CD14-positive monocyte (primary cell): Measurements from ENCODE around the gene TCN2. TPM values are rescaled to one million over a fixed set of nuclear protein-coding genes. Genes with fewer than 3 reads are reported as not detected.

Source experiments
- DNase-seq, 3 donors: peaks; one replicate each; pipeline ENCODE4 v3.0.0-alpha.2; 2011 to 2022
- H2AFZ ChIP-seq: 2 replicates; pipeline ENCODE4 v1.6.0; 2012; ENCODE audit warnings: mild to moderate bottlenecking, low read depth, low read length, inconsistent platforms; ENCODE audit not compliant: insufficient read depth, poor library complexity, severe bottlenecking
- H3K27ac ChIP-seq, 2 donors: 1 replicate in 1 of 2; 2 replicates in 1 of 2; pipeline ENCODE4 v1.5.1; 2012 to 2013; ENCODE audit warnings: low read length in 2 of 2, control low read depth in 1 of 2, inconsistent platforms in 1 of 2, low read depth in 1 of 2, mild to moderate bottlenecking in 1 of 2
- H3K27me3 ChIP-seq, 2 donors: one replicate each; pipeline versions ENCODE4 v1.6.0 to v1.6.1; 2011 to 2013; ENCODE audit warnings: low read length in 2 of 2; ENCODE audit not compliant: control insufficient read depth in 2 of 2, insufficient read depth in 2 of 2
- H3K36me3 ChIP-seq, 2 donors: replicated peaks in 1 of 2; 1 replicate in 1 of 2; 2 replicates in 1 of 2; pipeline versions ENCODE4 v1.5.1 to v1.6.1; 2012 to 2013; ENCODE audit warnings: low read length in 2 of 2, control low read depth in 1 of 2, inconsistent platforms in 1 of 2, mild to moderate bottlenecking in 1 of 2; ENCODE audit not compliant: insufficient read depth in 2 of 2, control insufficient read depth in 1 of 2
- H3K4me1 ChIP-seq, 2 donors: 1 replicate in 1 of 2; 2 replicates in 1 of 2; pipeline versions ENCODE4 v1.5.1 to v1.6.1; 2012 to 2013; ENCODE audit warnings: low read length in 2 of 2, control low read depth in 1 of 2, inconsistent platforms in 1 of 2, mild to moderate bottlenecking in 1 of 2, moderate library complexity in 1 of 2; ENCODE audit not compliant: insufficient read depth in 2 of 2, control insufficient read depth in 1 of 2
- H3K4me2 ChIP-seq: replicated peaks from 2 replicates; pipeline ENCODE3; 2012; ENCODE audit warnings: low read length, moderate library complexity, mild to moderate bottlenecking; ENCODE audit not compliant: poor library complexity, severe bottlenecking; ENCODE audit errors: extremely low read depth
- H3K4me3 ChIP-seq, 3 experiments: fragments of 200-600 bp in 1 of 3; sonication (generic) in 1 of 3; replicated peaks in 1 of 3; 1 replicate in 2 of 3; 2 replicates in 1 of 3; pipeline ENCODE4 v1.5.1; 2011 to 2013; ENCODE audit warnings: low read length in 3 of 3, mild to moderate bottlenecking in 3 of 3, control low read depth in 2 of 3, low read depth in 2 of 3, inconsistent platforms in 1 of 3, moderate library complexity in 1 of 3
- H3K79me2 ChIP-seq: 2 replicates; pipeline ENCODE4 v1.6.0; 2012; ENCODE audit warnings: mild to moderate bottlenecking, control low read depth, inconsistent platforms, low read length, moderate library complexity; ENCODE audit not compliant: insufficient read depth
- H3K9ac ChIP-seq: 2 replicates; pipeline ENCODE4 v1.6.0; 2017; ENCODE audit warnings: low read length, mild to moderate bottlenecking; ENCODE audit not compliant: insufficient read depth, poor library complexity, severe bottlenecking
- H3K9me3 ChIP-seq, 2 donors: replicated peaks in 1 of 2; 1 replicate in 1 of 2; 2 replicates in 1 of 2; pipeline versions ENCODE4 v1.5.1 to v1.6.1; 2012 to 2013; ENCODE audit warnings: low read length in 2 of 2, control low read depth in 1 of 2; ENCODE audit not compliant: control insufficient read depth in 1 of 2, insufficient read depth in 1 of 2
- H4K20me1 ChIP-seq: 2 replicates; pipeline ENCODE4 v1.6.0; 2012; ENCODE audit warnings: mild to moderate bottlenecking, low read length, control low read depth, moderate library complexity; ENCODE audit not compliant: insufficient read depth
- H3K27ac Mint-ChIP-seq, 7 donors: one replicate each; pipeline ENCODE4 v1.8.0; 2020; ENCODE audit warnings: mild to moderate bottlenecking in 7 of 7, mixed read lengths in 7 of 7, moderate library complexity in 6 of 7, inconsistent platforms in 2 of 7
- H3K27me3 Mint-ChIP-seq, 3 donors: one replicate each; pipeline ENCODE4 v1.8.0; 2021 to 2022; ENCODE audit warnings: low read depth in 3 of 3, mild to moderate bottlenecking in 3 of 3, mixed read lengths in 3 of 3, moderate library complexity in 3 of 3, inconsistent platforms in 1 of 3
- H3K36me3 Mint-ChIP-seq, 2 donors: one replicate each; pipeline ENCODE4 v1.8.0; 2020; ENCODE audit warnings: mixed read lengths in 2 of 2, inconsistent platforms in 1 of 2, mild to moderate bottlenecking in 1 of 2
- H3K4me1 Mint-ChIP-seq: one replicate; pipeline ENCODE4 v1.8.0; 2020; ENCODE audit warnings: mild to moderate bottlenecking, mixed read lengths
- H3K4me3 Mint-ChIP-seq, 2 donors: one replicate each; pipeline ENCODE4 v1.8.0; 2020; ENCODE audit warnings: mild to moderate bottlenecking in 2 of 2, mixed read lengths in 2 of 2, moderate library complexity in 1 of 2
- H3K9me3 Mint-ChIP-seq, 7 donors: one replicate each; pipeline ENCODE4 v1.8.0; 2020 to 2022; ENCODE audit warnings: mixed read lengths in 7 of 7, mild to moderate bottlenecking in 6 of 7, moderate library complexity in 6 of 7, inconsistent platforms in 2 of 7
- WGBS: methylation state at CpG from one replicate; pipeline ENCODE4 v1.1.5; 2013; ENCODE audit warnings: missing lambda C conversion rate; ENCODE audit not compliant: insufficient coverage; 5-methylcytosine and 5-hydroxymethylcytosine counted together
- intact Hi-C, 2 donors: fragments of 100-400 bp; cut with micrococcal nuclease; formaldehyde crosslinking; loops; one replicate each; pipeline versions ENCODE4 v1.15.0 to v1.15.1; 2023
- polyA plus RNA-seq, 3 donors: library from polyadenylated mRNA; depleted of rRNA in 1 of 3; unstranded in 2 of 3; stranded (reverse) in 1 of 3; fragments of 300-500 nt in 2 of 3; fragments of >200 nt in 1 of 3; fragmentation: Illumina TruSeq in 2 of 3; gene quantifications; 1 replicate in 2 of 3; 2 replicates in 1 of 3; pipeline ENCODE4 v1.2.3, GENCODE V29; 2012 to 2021
- TF ChIP-seq, protein P1 (sequence below): fragments of 200-600 bp; IDR thresholded peaks from one replicate; pipeline ENCODE4 v1.8.0; 2022; ENCODE audit warnings: antibody characterized with exemption, mild to moderate bottlenecking

The TCN2 gene
- polyA plus RNA-seq, 3 donors = 27.1 to 51.7 (median 45.0) TPM

DNA sequence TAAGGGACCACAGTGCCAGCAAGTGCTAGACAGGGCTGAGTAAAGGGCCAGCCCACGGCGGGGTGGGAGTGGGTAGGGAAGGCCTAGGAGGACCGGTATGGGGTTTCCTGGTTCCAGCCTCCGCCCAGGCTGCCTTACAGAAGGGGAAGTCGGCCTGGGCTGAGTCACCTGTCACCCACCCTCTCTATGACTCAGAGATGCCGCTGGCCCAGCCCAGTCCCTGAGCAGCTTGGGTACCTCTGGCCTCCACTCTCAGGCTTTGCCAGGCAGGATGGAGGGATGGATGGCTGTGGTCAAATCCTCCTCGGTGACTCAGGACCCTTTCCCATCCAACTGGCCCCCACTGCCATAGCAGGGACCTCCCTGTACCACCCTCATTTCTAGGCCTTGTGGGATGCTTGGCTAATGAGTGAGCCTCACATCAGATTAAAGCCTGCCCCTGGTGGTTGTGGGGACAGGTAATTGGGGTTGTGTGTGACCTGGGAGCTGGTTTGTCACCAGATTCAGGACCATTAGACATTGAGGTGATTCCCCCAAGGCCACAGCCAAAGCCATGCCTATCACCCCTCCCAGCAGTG is 42.5 kb downstream of the TCN2 start:
- Histone ChIP-seq H3K27me3 (no peaks in the 10 kb centered on the region), H2AFZ (peak overlapping the region; percentile 27), H3K27ac (peak overlapping the region in 1 of 2 donors; percentile 54), H3K9me3 (no peaks in the 10 kb centered on the region), H3K4me3 (no peak overlapping the region), H3K36me3 (peaks cover 3 to 4% of the 10 kb centered on the region in 2 donors), H3K4me2 (peak overlapping the region; percentile 4), H3K9ac (no peak overlapping the region), H3K4me1 (peaks cover 14 to 21% of the 10 kb centered on the region in 2 donors), H3K79me2 (no peaks in the 10 kb centered on the region), H4K20me1 (no peaks in the 10 kb centered on the region)
- Mint-ChIP-seq H3K27me3 (no peaks in the 10 kb centered on the region), H3K4me3 (no peak overlapping the region), H3K9me3 (no peaks in the 10 kb centered on the region), H3K27ac (peak overlapping the region; percentile 43 to 82 (median 57)), H3K36me3 (peaks cover 4 to 8% of the 10 kb centered on the region in 2 donors), H3K4me1 (peaks cover 21% of the 10 kb centered on the region)
- WGBS = no CpG with 5 or more reads among the region's 7 CpGs
- peak; percentile 88 to 96 (median 95) for DNase-seq
- TF ChIP-seq, protein P1, sequence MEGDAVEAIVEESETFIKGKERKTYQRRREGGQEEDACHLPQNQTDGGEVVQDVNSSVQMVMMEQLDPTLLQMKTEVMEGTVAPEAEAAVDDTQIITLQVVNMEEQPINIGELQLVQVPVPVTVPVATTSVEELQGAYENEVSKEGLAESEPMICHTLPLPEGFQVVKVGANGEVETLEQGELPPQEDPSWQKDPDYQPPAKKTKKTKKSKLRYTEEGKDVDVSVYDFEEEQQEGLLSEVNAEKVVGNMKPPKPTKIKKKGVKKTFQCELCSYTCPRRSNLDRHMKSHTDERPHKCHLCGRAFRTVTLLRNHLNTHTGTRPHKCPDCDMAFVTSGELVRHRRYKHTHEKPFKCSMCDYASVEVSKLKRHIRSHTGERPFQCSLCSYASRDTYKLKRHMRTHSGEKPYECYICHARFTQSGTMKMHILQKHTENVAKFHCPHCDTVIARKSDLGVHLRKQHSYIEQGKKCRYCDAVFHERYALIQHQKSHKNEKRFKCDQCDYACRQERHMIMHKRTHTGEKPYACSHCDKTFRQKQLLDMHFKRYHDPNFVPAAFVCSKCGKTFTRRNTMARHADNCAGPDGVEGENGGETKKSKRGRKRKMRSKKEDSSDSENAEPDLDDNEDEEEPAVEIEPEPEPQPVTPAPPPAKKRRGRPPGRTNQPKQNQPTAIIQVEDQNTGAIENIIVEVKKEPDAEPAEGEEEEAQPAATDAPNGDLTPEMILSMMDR = peak; percentile 30
- intact Hi-C loops = loop anchor here in 1 of 2 donors (2.0 kb wide), 1 partner anchor 15 kb away; the partner anchor contains the start of gene SLC35E4

DNA sequence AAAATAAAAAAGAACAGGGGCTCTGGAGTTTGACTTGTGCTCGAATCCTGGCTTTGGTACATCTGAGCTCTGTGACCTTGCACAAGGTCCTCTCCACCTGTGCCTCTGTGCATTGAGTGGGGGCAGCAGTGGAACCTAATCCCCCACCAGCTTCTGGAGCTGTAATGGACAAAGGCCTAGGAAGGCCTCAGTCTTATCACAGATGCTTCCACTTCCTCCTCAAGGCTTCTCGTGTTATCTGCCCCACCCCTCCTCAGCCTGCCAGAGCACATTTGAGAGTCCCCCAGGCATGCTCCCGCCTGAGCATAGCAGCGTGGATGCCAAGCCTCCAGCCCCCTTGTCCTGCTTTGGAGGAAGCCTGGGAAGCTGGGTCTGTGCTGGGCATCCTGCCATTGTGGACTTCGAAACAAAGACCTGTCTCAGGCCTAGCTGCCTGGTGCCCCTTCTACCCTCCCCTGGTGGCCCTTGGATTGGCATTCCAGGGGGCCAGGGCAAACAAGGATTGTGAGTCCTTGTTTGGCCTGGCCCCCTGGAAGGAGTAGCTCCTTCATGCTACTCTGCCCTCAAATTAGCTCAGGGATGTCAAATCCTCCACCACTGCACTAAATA is 43.6 kb downstream of the TCN2 start:
- H3K27ac ChIP-seq = peak overlapping the region in 1 of 2 donors; percentile 4
- no peak for DNase-seq
- no peak overlapping the region for H3K4me3 ChIP-seq
- Mint-ChIP-seq H3K27ac (peak overlapping the region in 5 of 7 donors; percentile 2 to 80 (median 64)), H3K36me3 (peaks cover 6 to 14% of the 10 kb centered on the region in 2 donors), H3K9me3 (no peaks in the 10 kb centered on the region), H3K4me3 (no peak overlapping the region), H3K27me3 (no peaks in the 10 kb centered on the region), H3K4me1 (peaks cover 25% of the 10 kb centered on the region)
- H3K9ac ChIP-seq = no peak overlapping the region
- no peaks in the 10 kb centered on the region for H3K79me2 ChIP-seq
- peaks cover 3 to 10% of the 10 kb centered on the region in 2 donors for H3K36me3 ChIP-seq
- no peak overlapping the region for H2AFZ ChIP-seq
- no peaks in the 10 kb centered on the region for H3K9me3 ChIP-seq
- intact Hi-C loops = no loop called here
- peaks cover 3% of the 10 kb centered on the region for H4K20me1 ChIP-seq
- WGBS = 75% methylated on average over 4 of the region's 5 CpGs
- no peak overlapping the region for H3K4me2 ChIP-seq
- TF ChIP-seq, protein P1 = no peak
- no peaks in the 10 kb centered on the region for H3K27me3 ChIP-seq
- H3K4me1 ChIP-seq = peaks cover 14 to 21% of the 10 kb centered on the region in 2 donors
